H9 (cell line): ENCODE data around the gene AMN. TPM values are rescaled to one million over a fixed set of nuclear protein-coding genes. Genes with fewer than 3 reads are reported as not detected.
A peak's percentile ranks its signal among the peaks of the same experiment; 100 is the strongest.

ENCODE experiments used
- DNase-seq: peaks from one replicate; pipeline ENCODE4 v3.0.0-alpha.2; 2017
- H2AFZ ChIP-seq: one replicate; pipeline ENCODE4 v1.6.1; 2013; ENCODE audit warnings: mild to moderate bottlenecking, low read length, control low read depth, moderate library complexity
- H2AK5ac ChIP-seq: 2 replicates; pipeline ENCODE4 v1.6.1; 2013; ENCODE audit warnings: low read length, control low read depth, mixed read lengths; ENCODE audit not compliant: insufficient read length
- H2BK120ac ChIP-seq: one replicate; pipeline ENCODE4 v1.6.1; 2013; ENCODE audit warnings: low read depth, mild to moderate bottlenecking, low read length, control low read depth, inconsistent platforms; ENCODE audit not compliant: poor library complexity, severe bottlenecking
- H2BK12ac ChIP-seq: 2 replicates; pipeline ENCODE4 v1.6.1; 2013; ENCODE audit warnings: low read length, control low read depth, mixed read lengths, low read depth; ENCODE audit not compliant: insufficient read length
- H2BK15ac ChIP-seq: 2 replicates; pipeline ENCODE4 v1.6.1; 2013; ENCODE audit warnings: low read depth, low read length, control low read depth
- H2BK20ac ChIP-seq: one replicate; pipeline ENCODE4 v1.6.1; 2013; ENCODE audit warnings: low read depth, mild to moderate bottlenecking, low read length, control low read depth, inconsistent platforms; ENCODE audit not compliant: poor library complexity, severe bottlenecking
- H2BK5ac ChIP-seq: 2 replicates; pipeline ENCODE4 v1.6.1; 2013; ENCODE audit warnings: low read length, control low read depth, mixed read lengths; ENCODE audit not compliant: insufficient read length
- H3K14ac ChIP-seq: 2 replicates; pipeline ENCODE4 v1.6.1; 2013; ENCODE audit warnings: low read length, control low read depth; ENCODE audit not compliant: insufficient read depth
- H3K18ac ChIP-seq: 2 replicates; pipeline ENCODE4 v1.6.1; 2013; ENCODE audit warnings: low read depth, mild to moderate bottlenecking, mixed read lengths, low read length, control low read depth; ENCODE audit not compliant: insufficient read length
- H3K23ac ChIP-seq: 2 replicates; pipeline ENCODE4 v1.6.1; 2013; ENCODE audit warnings: low read length, control low read depth, mixed read lengths, low read depth; ENCODE audit not compliant: insufficient read length
- H3K23me2 ChIP-seq: 2 replicates; pipeline ENCODE4 v1.6.1; 2013; ENCODE audit warnings: low read depth, mild to moderate bottlenecking, mixed read lengths, low read length, control low read depth; ENCODE audit not compliant: insufficient read length, poor library complexity, severe bottlenecking
- H3K27ac ChIP-seq: 2 replicates; pipeline ENCODE4 v1.5.1; 2013; ENCODE audit warnings: low read length, control low read depth, mixed read lengths, low read depth; ENCODE audit not compliant: insufficient read length
- H3K27me3 ChIP-seq: 2 replicates; pipeline ENCODE4 v1.6.1; 2013; ENCODE audit warnings: low read length, control low read depth, inconsistent platforms; ENCODE audit not compliant: insufficient read depth
- H3K4ac ChIP-seq: 2 replicates; pipeline ENCODE4 v1.6.1; 2013; ENCODE audit warnings: low read depth, mild to moderate bottlenecking, control low read depth, inconsistent platforms, low read length, moderate library complexity
- H3K4me1 ChIP-seq: 2 replicates; pipeline ENCODE4 v1.6.1; 2013; ENCODE audit warnings: low read length, control low read depth, inconsistent platforms; ENCODE audit not compliant: insufficient read depth
- H3K4me2 ChIP-seq: 2 replicates; pipeline ENCODE4 v1.6.1; 2013; ENCODE audit warnings: low read length, control low read depth, mixed read lengths; ENCODE audit not compliant: insufficient read length, insufficient read depth
- H3K56ac ChIP-seq: 2 replicates; pipeline ENCODE4 v1.6.1; 2013; ENCODE audit warnings: low read depth, mild to moderate bottlenecking, mixed read lengths, low read length, control low read depth; ENCODE audit not compliant: insufficient read length
- H3K79me1 ChIP-seq: 2 replicates; pipeline ENCODE4 v1.6.1; 2013; ENCODE audit warnings: low read depth, mild to moderate bottlenecking, moderate library complexity, low read length, control low read depth, inconsistent platforms; ENCODE audit not compliant: insufficient read depth, poor library complexity, severe bottlenecking
- H3K79me2 ChIP-seq: 2 replicates; pipeline ENCODE4 v1.6.1; 2013; ENCODE audit warnings: low read length, control low read depth, inconsistent platforms; ENCODE audit not compliant: insufficient read depth
- H3K9ac ChIP-seq: 2 replicates; pipeline ENCODE4 v1.6.1; 2013; ENCODE audit warnings: low read length, control low read depth, mixed read lengths; ENCODE audit not compliant: insufficient read length; ENCODE audit errors: extremely low read depth
- H3K9me3 ChIP-seq: one replicate; pipeline ENCODE4 v1.6.1; 2013; ENCODE audit warnings: low read depth, low read length, inconsistent platforms; ENCODE audit not compliant: control insufficient read depth
- H3T11ph ChIP-seq: one replicate; pipeline ENCODE4 v1.6.1; 2013; ENCODE audit warnings: mild to moderate bottlenecking, low read length, control low read depth, inconsistent platforms
- H4K20me1 ChIP-seq: one replicate; pipeline ENCODE4 v1.6.1; 2013; ENCODE audit not compliant: control insufficient read depth, insufficient read length, insufficient read depth
- H4K5ac ChIP-seq: 2 replicates; pipeline ENCODE4 v1.6.1; 2013; ENCODE audit warnings: low read depth, mild to moderate bottlenecking, mixed read lengths, low read length, control low read depth; ENCODE audit not compliant: insufficient read length
- H4K8ac ChIP-seq: replicated peaks from 2 replicates; pipeline ENCODE4 v1.6.1; 2013; ENCODE audit warnings: low read length, control low read depth, mixed read lengths, low read depth; ENCODE audit not compliant: insufficient read length
- H4K91ac ChIP-seq: 2 replicates; pipeline ENCODE4 v1.6.1; 2013; ENCODE audit warnings: low read depth, mild to moderate bottlenecking, moderate library complexity, mixed read lengths, low read length, control low read depth; ENCODE audit not compliant: insufficient read length
- H3K27ac Mint-ChIP-seq, 3 experiments: 2 replicates in 2 of 3; 3 replicates in 1 of 3; pipeline ENCODE4 v1.8.0; 2020 to 2021; ENCODE audit warnings: mixed read lengths in 3 of 3, mild to moderate bottlenecking in 1 of 3, moderate library complexity in 1 of 3
- H3K27me3 Mint-ChIP-seq: 2 replicates; pipeline ENCODE4 v1.8.0; 2021; ENCODE audit warnings: low read depth, mild to moderate bottlenecking, moderate library complexity, mixed read lengths
- H3K36me3 Mint-ChIP-seq, 3 experiments: 2 replicates in 2 of 3; 3 replicates in 1 of 3; pipeline ENCODE4 v1.8.0; 2020 to 2021; ENCODE audit warnings: low read depth in 3 of 3, mixed read lengths in 3 of 3; ENCODE audit not compliant: insufficient read depth in 1 of 3
- H3K4me1 Mint-ChIP-seq, 2 experiments: 2 replicates each; pipeline ENCODE4 v1.8.0; 2020; ENCODE audit warnings: mixed read lengths in 2 of 2
- H3K4me3 Mint-ChIP-seq, 2 experiments: 2 replicates in 1 of 2; 3 replicates in 1 of 2; pipeline ENCODE4 v1.8.0; 2020 to 2021; ENCODE audit warnings: mild to moderate bottlenecking in 2 of 2, mixed read lengths in 2 of 2, moderate library complexity in 1 of 2
- H3K9me3 Mint-ChIP-seq, 2 experiments: 2 replicates in 1 of 2; 3 replicates in 1 of 2; pipeline ENCODE4 v1.8.0; 2020; ENCODE audit warnings: mild to moderate bottlenecking in 2 of 2, mixed read lengths in 2 of 2, moderate library complexity in 1 of 2
- CTCF ChIP-seq: fragments of 200-600 bp; sonication (generic); conservative IDR thresholded peaks from 3 replicates; pipeline ENCODE4 v1.8.0; 2021; ENCODE audit warnings: antibody characterized with exemption, mild to moderate bottlenecking
- WGBS: extraction: QIAGEN DNeasy Blood & Tissue Kit; methylation state at CpG from one replicate; pipeline ENCODE4 v1.1.7; 2013; ENCODE audit warnings: missing lambda C conversion rate, low lambda C conversion rate, mixed read lengths; ENCODE audit not compliant: insufficient read length; ENCODE audit errors: extremely low coverage; 5-methylcytosine and 5-hydroxymethylcytosine counted together
- total RNA-seq: library from RNA; stranded (reverse); gene quantifications from 2 replicates; pipeline ENCODE4 v1.2.1, GENCODE V29; 2021

AMN gene
- total RNA-seq, 1 experiment from 2014 or later = 1.9 TPM

GRCh38 chr14:102878970-102879460 is 43.4 kb upstream of the AMN start:
- H3K23me2 ChIP-seq = no peaks in the 10 kb centered on the region
- no CpG with 5 or more reads among the region's 6 CpGs for WGBS

More at GRCh38 chr14:102878970-102879460, 43.4 kb upstream of the AMN start:
- Histone ChIP-seq H3K27me3 (no peaks in the 10 kb centered on the region), H2BK20ac (no peak overlapping the region), H3K23ac (no peak overlapping the region), H2AK5ac (no peak overlapping the region), H2AFZ (no peak overlapping the region), H4K8ac (no peak overlapping the region), H3K18ac (no peak overlapping the region), H4K5ac (no peak overlapping the region), H2BK15ac (no peak overlapping the region), H2BK12ac (no peak overlapping the region), H4K20me1 (no peaks in the 10 kb centered on the region), H3K9me3 (no peaks in the 10 kb centered on the region), H3K79me2 (no peaks in the 10 kb centered on the region), H2BK120ac (no peak overlapping the region), H3K27ac (no peak overlapping the region), H3K14ac (no peak overlapping the region; the same call in 1 of the 2 replicates), H2BK5ac (no peak overlapping the region), H3K4me1 (no peaks in the 10 kb centered on the region), H3K4me2 (no peak overlapping the region), H3K4ac (no peak overlapping the region), H3K9ac (no peak overlapping the region), H3K79me1 (no peaks in the 10 kb centered on the region), H3T11ph (no peak overlapping the region), H3K56ac (no peak overlapping the region), H4K91ac (no peak overlapping the region)
- DNase-seq = no peak
- H3K4me1 Mint-ChIP-seq = peaks cover 2 to 3% of the 10 kb centered on the region in 2 experiments; a peak in 3 of 4 replicates
- H3K36me3 Mint-ChIP-seq = 0 out of 7 replicates have a peak, but pooled peaks cover 0 to 3% (median 0%) of the 10 kb centered on the region in 3 experiments
- H3K9me3 Mint-ChIP-seq = no peaks in the 10 kb centered on the region
- TF ChIP-seq CTCF = no peak
- no peak overlapping the region for H3K4me3 Mint-ChIP-seq
- peak overlapping the region in 1 of 3 experiments; percentile 44; a peak in 2 of 7 replicates for H3K27ac Mint-ChIP-seq
- H3K27me3 Mint-ChIP-seq = no peaks in the 10 kb centered on the region
